SU-DHL-6 (cell line): ENCODE data around the gene PTPN1.

Experiments used
- H2AFZ ChIP-seq: fragments of 200-600 bp; sonication (generic); 2 replicates; pipeline ENCODE4 v1.6.1; 2014; ENCODE audit warnings: low read depth, mild to moderate bottlenecking, moderate library complexity, mixed read lengths, antibody characterized with exemption, low read length; ENCODE audit not compliant: severe bottlenecking
- H3F3A ChIP-seq: fragments of 200-600 bp; shearing (Covaris generic); 2 replicates; pipeline ENCODE4 v1.6.0; 2016; ENCODE audit warnings: antibody characterized with exemption, mild to moderate bottlenecking; ENCODE audit not compliant: insufficient read depth
- H3K27ac ChIP-seq: fragments of 200-600 bp; sonication (generic); 2 replicates; pipeline ENCODE4 v1.5.1; 2016; ENCODE audit warnings: low read depth, mild to moderate bottlenecking, low read length, moderate library complexity, mixed read lengths
- H3K27me3 ChIP-seq: fragments of 200-600 bp; sonication (generic), shearing (Covaris generic); 2 replicates; pipeline ENCODE4 v1.6.0; 2014; ENCODE audit warnings: mild to moderate bottlenecking, low read length
- H3K36me3 ChIP-seq: fragments of 200-600 bp; sonication (generic); 2 replicates; pipeline ENCODE4 v1.6.1; 2014; ENCODE audit warnings: mild to moderate bottlenecking, low read length, mixed read lengths
- H3K4me2 ChIP-seq: fragments of 300-600, 200-600 bp; shearing (Covaris generic), sonication (generic); 2 replicates; pipeline ENCODE4 v1.6.0; 2014; ENCODE audit warnings: low read length, low read depth, mild to moderate bottlenecking; ENCODE audit not compliant: poor library complexity, severe bottlenecking
- H3K4me3 ChIP-seq: fragments of 200-600 bp; sonication (generic); 2 replicates; pipeline ENCODE4 v1.5.1; 2014; ENCODE audit warnings: antibody characterized with exemption, low read length, mild to moderate bottlenecking, mixed read lengths; ENCODE audit not compliant: insufficient read depth, poor library complexity, severe bottlenecking
- H3K79me2 ChIP-seq: fragments of 200-600 bp; sonication (generic); 2 replicates; pipeline ENCODE4 v1.6.1; 2014; ENCODE audit warnings: mild to moderate bottlenecking, low read length, moderate library complexity; ENCODE audit not compliant: insufficient read depth
- H3K9ac ChIP-seq: fragments of 200-600 bp; sonication (generic); 2 replicates; pipeline ENCODE4 v1.7.0; 2014; ENCODE audit warnings: mild to moderate bottlenecking, low read length
- H3K9me2 ChIP-seq: fragments of 200-600 bp; sonication (generic); replicated peaks from 2 replicates; pipeline ENCODE4 v1.6.1; 2014; ENCODE audit warnings: low read length; ENCODE audit not compliant: insufficient read depth
- H3K9me3 ChIP-seq: fragments of 200-600 bp; sonication (generic); 2 replicates; pipeline ENCODE4 v1.6.1; 2014; ENCODE audit warnings: low read length, mixed read lengths; ENCODE audit not compliant: insufficient read depth
- H4K20me1 ChIP-seq: fragments of 200-600 bp; sonication (generic); 2 replicates; pipeline ENCODE4 v1.6.1; 2014; ENCODE audit warnings: low read depth, mild to moderate bottlenecking, antibody characterized with exemption, low read length, moderate library complexity, mixed read lengths
- CTCF ChIP-seq: fragments of 200-600 bp; sonication (generic); IDR thresholded peaks from one replicate; pipeline ENCODE4 v1.5.1; 2017; ENCODE audit warnings: antibody characterized with exemption, mild to moderate bottlenecking, low read length, moderate library complexity; ENCODE audit not compliant: insufficient read depth, poor library complexity, severe bottlenecking
- EZH2phosphoT487 ChIP-seq: fragments of 200-600 bp; sonication (generic), shearing (Covaris generic); conservative IDR thresholded peaks from 2 replicates; pipeline ENCODE4 v1.6.1; 2018; ENCODE audit warnings: mild to moderate bottlenecking, antibody characterized with exemption, low read length, moderate library complexity, mixed read lengths

PTPN1 gene

DNA sequence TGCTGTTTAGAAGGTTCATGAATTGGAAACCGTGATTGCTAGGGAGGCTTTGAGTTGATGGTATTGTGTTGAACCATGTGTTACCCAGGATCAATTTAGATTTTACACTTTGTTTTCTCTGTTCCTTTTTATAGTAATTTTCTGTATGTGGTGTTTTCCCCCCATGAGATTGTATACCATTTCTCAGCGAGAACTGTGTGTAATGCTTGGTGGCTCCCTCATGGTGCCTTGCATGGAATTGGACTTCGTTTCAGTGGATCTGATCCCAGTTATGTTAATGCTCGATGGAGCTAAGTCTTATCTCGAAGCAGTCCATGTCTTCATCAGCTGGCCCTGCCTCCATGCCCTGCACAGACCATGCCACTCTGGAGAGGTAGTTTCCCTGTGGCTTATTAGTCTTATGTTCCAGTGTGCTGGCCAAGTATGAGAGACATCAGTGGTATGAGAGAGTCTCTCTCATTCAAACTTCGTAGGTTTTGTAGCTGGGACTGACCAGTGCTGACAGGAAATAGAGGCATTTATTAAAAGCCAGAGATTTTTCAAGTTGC lies 18.7 kb downstream of the PTPN1 start:
- no peak overlapping the region for H3K4me3 ChIP-seq
- H3K4me2 ChIP-seq: no peak overlapping the region
- H2AFZ ChIP-seq: no peak overlapping the region
- H3K9me2 ChIP-seq: no peaks in the 10 kb centered on the region
- H3K27ac ChIP-seq: no peak overlapping the region
- peaks cover 7% of the 10 kb centered on the region; the same call in 1 of the 2 replicates for H4K20me1 ChIP-seq
- H3K9me3 ChIP-seq: no peaks in the 10 kb centered on the region
- no peaks in the 10 kb centered on the region for H3F3A ChIP-seq
- H3K36me3 ChIP-seq: no peaks in the 10 kb centered on the region
- no peaks in the 10 kb centered on the region for H3K27me3 ChIP-seq
- TF ChIP-seq EZH2phosphoT487 (no peak), CTCF (no peak)
- no peak overlapping the region for H3K9ac ChIP-seq
- peaks cover 28% of the 10 kb centered on the region; the same call in 1 of the 2 replicates for H3K79me2 ChIP-seq

- Histone ChIP-seq H3K79me2 (peaks cover 14% of the 10 kb centered on the region; the same call in 1 of the 2 replicates), H3K27me3 (no peaks in the 10 kb centered on the region)
Observed at GRCh38 chr20:50532221-50532620, 22.0 kb downstream of the PTPN1 start.

GRCh38 chr20:50533061-50533460 lies 22.9 kb downstream of the PTPN1 start:
- Histone ChIP-seq H3K9ac (no peak overlapping the region), H4K20me1 (peaks cover 5% of the 10 kb centered on the region; the same call in 1 of the 2 replicates), H3K27me3 (no peaks in the 10 kb centered on the region), H3K4me2 (no peak overlapping the region), H3K79me2 (peaks cover 14% of the 10 kb centered on the region; the same call in 1 of the 2 replicates), H3F3A (no peaks in the 10 kb centered on the region), H3K27ac (no peak overlapping the region), H3K9me2 (no peaks in the 10 kb centered on the region), H3K36me3 (no peaks in the 10 kb centered on the region), H2AFZ (no peak overlapping the region), H3K9me3 (no peaks in the 10 kb centered on the region), H3K4me3 (no peak overlapping the region)
- no peak for TF ChIP-seq EZH2phosphoT487
- TF ChIP-seq CTCF: no peak

More at GRCh38 chr20:50532221-50532620, 22.0 kb downstream of the PTPN1 start:
- TF ChIP-seq EZH2phosphoT487: no peak
- no peak for TF ChIP-seq CTCF
- H2AFZ ChIP-seq: no peak overlapping the region
- no peaks in the 10 kb centered on the region for H3K9me3 ChIP-seq
- H3K36me3 ChIP-seq: no peaks in the 10 kb centered on the region
- no peak overlapping the region for H3K9ac ChIP-seq
- H3K4me2 ChIP-seq: no peak overlapping the region
- H3K4me3 ChIP-seq: no peak overlapping the region
- no peaks in the 10 kb centered on the region for H3F3A ChIP-seq
- H3K27ac ChIP-seq: no peak overlapping the region
- peaks cover 7% of the 10 kb centered on the region; the same call in 1 of the 2 replicates for H4K20me1 ChIP-seq
- no peaks in the 10 kb centered on the region for H3K9me2 ChIP-seq
